ENCODE results near the gene CPT2. TPM values are rescaled to one million over a fixed set of nuclear protein-coding genes. Genes with fewer than 3 reads are reported as not detected.
A peak's percentile ranks its signal among the peaks of the same experiment; 100 is the strongest.

CPT2 gene
- total RNA-seq, 1 donor from 2014 or later = 5.5 TPM

GRCh38 chr1:53220962-53221286, 24.3 kb downstream of the CPT2 start:
- DNase-seq (ENCODE audit: low read depth) = no peak
- no peak for FAIRE-seq

DNA sequence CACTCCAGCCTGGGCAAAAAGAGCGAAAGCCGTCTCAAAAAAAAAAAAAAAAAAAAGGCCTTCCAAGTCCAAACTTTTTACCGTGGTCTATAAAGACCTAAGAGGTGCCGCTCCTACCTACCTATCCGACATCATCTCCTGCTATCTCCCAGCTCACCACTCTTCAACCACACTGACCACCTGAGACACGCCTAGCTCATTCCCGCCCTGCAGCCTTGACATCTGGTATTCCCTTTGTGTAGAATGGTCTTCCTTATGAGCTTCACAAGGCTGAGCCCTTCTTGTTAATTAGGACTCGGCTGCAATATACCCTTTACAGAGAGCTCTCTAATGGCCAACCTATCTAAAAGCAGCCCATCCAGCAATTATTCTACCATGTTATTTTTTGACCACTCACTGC, 41.0 kb downstream of the CPT2 start:
- H3K4me3 ChIP-seq (ENCODE audit: low read depth, low read length) = peak overlapping the region; percentile 69
- H3K36me3 ChIP-seq (ENCODE audit: control insufficient read depth, insufficient read depth, low read length) = peaks cover 4% of the 10 kb centered on the region
- H3K27me3 ChIP-seq (ENCODE audit: control insufficient read depth, insufficient read depth, low read length) = no peaks in the 10 kb centered on the region
- DNase-seq (ENCODE audit: low read depth) (no peak), FAIRE-seq (no peak)
- TF ChIP-seq, protein P1, sequence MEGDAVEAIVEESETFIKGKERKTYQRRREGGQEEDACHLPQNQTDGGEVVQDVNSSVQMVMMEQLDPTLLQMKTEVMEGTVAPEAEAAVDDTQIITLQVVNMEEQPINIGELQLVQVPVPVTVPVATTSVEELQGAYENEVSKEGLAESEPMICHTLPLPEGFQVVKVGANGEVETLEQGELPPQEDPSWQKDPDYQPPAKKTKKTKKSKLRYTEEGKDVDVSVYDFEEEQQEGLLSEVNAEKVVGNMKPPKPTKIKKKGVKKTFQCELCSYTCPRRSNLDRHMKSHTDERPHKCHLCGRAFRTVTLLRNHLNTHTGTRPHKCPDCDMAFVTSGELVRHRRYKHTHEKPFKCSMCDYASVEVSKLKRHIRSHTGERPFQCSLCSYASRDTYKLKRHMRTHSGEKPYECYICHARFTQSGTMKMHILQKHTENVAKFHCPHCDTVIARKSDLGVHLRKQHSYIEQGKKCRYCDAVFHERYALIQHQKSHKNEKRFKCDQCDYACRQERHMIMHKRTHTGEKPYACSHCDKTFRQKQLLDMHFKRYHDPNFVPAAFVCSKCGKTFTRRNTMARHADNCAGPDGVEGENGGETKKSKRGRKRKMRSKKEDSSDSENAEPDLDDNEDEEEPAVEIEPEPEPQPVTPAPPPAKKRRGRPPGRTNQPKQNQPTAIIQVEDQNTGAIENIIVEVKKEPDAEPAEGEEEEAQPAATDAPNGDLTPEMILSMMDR (IDR thresholded peaks at IDR 0.05; ENCODE audit: insufficient read depth, low read length, severe bottlenecking) = no peak

More at GRCh38 chr1:53220962-53221286, 24.3 kb downstream of the CPT2 start:
- Histone ChIP-seq H3K36me3 (ENCODE audit: control insufficient read depth, insufficient read depth, low read length) (peaks cover 4% of the 10 kb centered on the region), H3K4me3 (ENCODE audit: low read depth, low read length) (peak overlapping the region; percentile 83), H3K27me3 (ENCODE audit: control insufficient read depth, insufficient read depth, low read length) (no peaks in the 10 kb centered on the region)
- TF ChIP-seq, protein P1 (IDR thresholded peaks at IDR 0.05; ENCODE audit: insufficient read depth, low read length, severe bottlenecking) = no peak

GRCh38 chr1:53238197-53239155, 41.9 kb downstream of the CPT2 start, which contains the start of gene MAGOH:
Gene MAGOH (minus strand): TSS chr1:53238518. CDS start chr1:53238448, 70 bp downstream.
- FAIRE-seq (no peak), DNase-seq (ENCODE audit: low read depth) (peak; percentile 89)
- H3K27me3 ChIP-seq (ENCODE audit: control insufficient read depth, insufficient read depth, low read length) = no peaks in the 10 kb centered on the region
- H3K36me3 ChIP-seq (ENCODE audit: control insufficient read depth, insufficient read depth, low read length) = peaks cover 2% of the 10 kb centered on the region
- TF ChIP-seq, protein P1 (IDR thresholded peaks at IDR 0.05; ENCODE audit: insufficient read depth, low read length, severe bottlenecking) = no peak
- peak within 1 kb of the TSS; percentile 69 for H3K4me3 ChIP-seq (ENCODE audit: low read depth, low read length)

DNA sequence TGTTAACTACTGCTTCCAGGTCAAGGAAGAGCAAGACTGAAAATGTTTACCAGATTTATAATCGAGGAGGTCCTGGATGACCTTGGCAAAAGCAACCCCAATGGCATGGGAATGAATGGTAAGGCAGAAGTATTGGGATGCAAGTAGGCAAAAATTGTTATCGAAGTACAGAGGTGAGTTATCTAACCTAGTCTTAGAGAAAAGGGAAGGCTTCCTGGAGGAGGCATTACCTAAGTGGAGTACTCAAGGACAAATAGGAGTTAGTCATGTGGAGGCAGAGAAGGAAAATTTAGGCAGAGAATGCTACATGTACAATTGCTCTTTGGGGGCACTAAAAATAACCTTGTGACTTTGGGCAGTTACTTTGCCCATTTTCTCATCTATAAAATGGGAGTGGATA, 45.2 kb downstream of the CPT2 start:
- no peak for DNase-seq (ENCODE audit: low read depth)
- Histone ChIP-seq H3K4me3 (ENCODE audit: low read depth, low read length) (no peak overlapping the region), H3K36me3 (ENCODE audit: control insufficient read depth, insufficient read depth, low read length) (no peaks in the 10 kb centered on the region), H3K27me3 (ENCODE audit: control insufficient read depth, insufficient read depth, low read length) (no peaks in the 10 kb centered on the region)
- no peak for FAIRE-seq
- TF ChIP-seq, protein P1 (IDR thresholded peaks at IDR 0.05; ENCODE audit: insufficient read depth, low read length, severe bottlenecking) = no peak

DNA sequence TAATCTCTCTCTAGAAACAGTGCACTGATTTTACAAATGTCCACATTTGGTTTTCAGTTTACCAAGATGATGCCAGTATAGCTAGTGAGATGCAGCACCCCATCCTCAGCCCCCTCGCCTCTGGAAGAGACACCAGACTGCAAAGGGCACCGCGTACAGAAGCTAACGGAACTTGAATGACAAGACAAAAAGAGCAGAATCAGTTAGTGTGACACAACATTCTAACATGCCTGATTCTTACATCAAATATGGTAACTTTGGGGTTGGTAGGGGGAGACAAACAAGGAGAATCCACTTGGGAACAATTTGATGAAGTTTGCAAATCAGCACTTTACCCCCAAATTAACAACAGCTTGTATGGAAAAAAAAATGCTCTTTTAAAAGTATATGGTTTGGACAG, 45.8 kb downstream of the CPT2 start:
- no peak overlapping the region for H3K4me3 ChIP-seq (ENCODE audit: low read depth, low read length)
- no peaks in the 10 kb centered on the region for H3K27me3 ChIP-seq (ENCODE audit: control insufficient read depth, insufficient read depth, low read length)
- TF ChIP-seq, protein P1 (IDR thresholded peaks at IDR 0.05; ENCODE audit: insufficient read depth, low read length, severe bottlenecking) = no peak
- H3K36me3 ChIP-seq (ENCODE audit: control insufficient read depth, insufficient read depth, low read length) = no peaks in the 10 kb centered on the region
- DNase-seq (ENCODE audit: low read depth) (no peak), FAIRE-seq (no peak)

Measured in bronchial epithelial cell (primary cell).